Measurements from ENCODE around the gene PAOX. TPM values are rescaled to one million over a fixed set of nuclear protein-coding genes. Genes with fewer than 3 reads are reported as not detected.

PAOX gene
- total and polyA plus RNA-seq, 9 of the 15 experiments (the other 6 are each of a cell fraction or from before 2014, with no cell fraction given), result 0.80 to 6.4 (median 2.6) TPM

- TF ChIP-seq CREB3 (tag; conservative IDR thresholded peaks at IDR 0.05; ENCODE audit: low read depth) (no peak), FOXJ3 (CRISPR knock-in tag; IDR thresholded peaks at IDR 0.05) (no peak), ZNF766 (CRISPR knock-in tag; conservative IDR thresholded peaks at IDR 0.05) (no peak), ZNF77 (CRISPR knock-in tag; IDR thresholded peaks at IDR 0.05) (no peak), FOSL1 (tag; conservative IDR thresholded peaks at IDR 0.05) (no peak), REST (IDR thresholded peaks at IDR 0.05; ENCODE audit: borderline replicate concordance) (no peak), REST (CRISPR knock-in tag; IDR thresholded peaks at IDR 0.05; ENCODE audit: low read depth) (no peak), SNAPC5 (CRISPR knock-in tag; IDR thresholded peaks at IDR 0.05) (no peak), ZBTB2 (IDR thresholded peaks at IDR 0.05) (peak; percentile 58; the same call in 1 of the 2 replicates), RBM34 (IDR thresholded peaks at IDR 0.05; ENCODE audit: borderline replicate concordance, insufficient read depth, low read length) (no peak), SREBF2 (CRISPR knock-in tag; IDR thresholded peaks at IDR 0.05) (no peak), TRIM25 (IDR thresholded peaks at IDR 0.05; ENCODE audit: borderline replicate concordance) (no peak), NKRF (IDR thresholded peaks at IDR 0.05; ENCODE audit: borderline replicate concordance) (no peak)
Measured at GRCh38 chr10:133359972-133360610, 19.0 kb upstream of the PAOX start (continued).

Data from K562 (cell line).